ENCODE data around the gene RASL10B.

The RASL10B gene

DNA sequence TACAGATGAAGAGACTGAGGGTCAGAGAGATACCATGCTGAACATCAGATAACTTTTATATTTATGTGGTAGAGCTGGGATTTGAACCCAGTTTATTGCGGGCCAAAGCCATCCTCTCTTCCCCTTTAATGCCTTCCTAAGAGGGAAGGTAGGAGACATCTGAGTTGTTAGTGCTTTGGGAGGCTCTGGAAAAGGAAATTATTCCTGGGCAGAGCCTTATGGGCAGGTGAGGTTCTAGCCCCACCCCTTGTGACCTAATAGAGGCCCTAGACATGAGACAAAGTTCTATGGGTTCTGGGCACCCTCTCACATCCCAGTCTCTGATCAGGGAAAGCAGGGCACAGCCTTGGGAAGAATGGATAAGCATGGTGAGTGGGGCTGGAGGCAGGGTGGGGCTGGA, 29.1 kb downstream of the RASL10B start, which contains the start of gene C17orf50:
Gene C17orf50 (plus strand): TSS at position 301 of the 400 bp plus-strand sequence. CDS start 55 bp downstream, at position 356.
- in situ Hi-C loops (cut with HindIII; ENCODE audit: low sequenced_read_pairs): no loop called here
- no peak within 1 kb of the TSS for H3K4me3 ChIP-seq (ENCODE audit: low read depth, low read length)
- no peak for DNase-seq (ENCODE audit: low read depth, low spot score)
- TF ChIP-seq, protein P1, sequence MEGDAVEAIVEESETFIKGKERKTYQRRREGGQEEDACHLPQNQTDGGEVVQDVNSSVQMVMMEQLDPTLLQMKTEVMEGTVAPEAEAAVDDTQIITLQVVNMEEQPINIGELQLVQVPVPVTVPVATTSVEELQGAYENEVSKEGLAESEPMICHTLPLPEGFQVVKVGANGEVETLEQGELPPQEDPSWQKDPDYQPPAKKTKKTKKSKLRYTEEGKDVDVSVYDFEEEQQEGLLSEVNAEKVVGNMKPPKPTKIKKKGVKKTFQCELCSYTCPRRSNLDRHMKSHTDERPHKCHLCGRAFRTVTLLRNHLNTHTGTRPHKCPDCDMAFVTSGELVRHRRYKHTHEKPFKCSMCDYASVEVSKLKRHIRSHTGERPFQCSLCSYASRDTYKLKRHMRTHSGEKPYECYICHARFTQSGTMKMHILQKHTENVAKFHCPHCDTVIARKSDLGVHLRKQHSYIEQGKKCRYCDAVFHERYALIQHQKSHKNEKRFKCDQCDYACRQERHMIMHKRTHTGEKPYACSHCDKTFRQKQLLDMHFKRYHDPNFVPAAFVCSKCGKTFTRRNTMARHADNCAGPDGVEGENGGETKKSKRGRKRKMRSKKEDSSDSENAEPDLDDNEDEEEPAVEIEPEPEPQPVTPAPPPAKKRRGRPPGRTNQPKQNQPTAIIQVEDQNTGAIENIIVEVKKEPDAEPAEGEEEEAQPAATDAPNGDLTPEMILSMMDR (IDR thresholded peaks at IDR 0.05; ENCODE audit: low read depth, low read length): no peak

DNA sequence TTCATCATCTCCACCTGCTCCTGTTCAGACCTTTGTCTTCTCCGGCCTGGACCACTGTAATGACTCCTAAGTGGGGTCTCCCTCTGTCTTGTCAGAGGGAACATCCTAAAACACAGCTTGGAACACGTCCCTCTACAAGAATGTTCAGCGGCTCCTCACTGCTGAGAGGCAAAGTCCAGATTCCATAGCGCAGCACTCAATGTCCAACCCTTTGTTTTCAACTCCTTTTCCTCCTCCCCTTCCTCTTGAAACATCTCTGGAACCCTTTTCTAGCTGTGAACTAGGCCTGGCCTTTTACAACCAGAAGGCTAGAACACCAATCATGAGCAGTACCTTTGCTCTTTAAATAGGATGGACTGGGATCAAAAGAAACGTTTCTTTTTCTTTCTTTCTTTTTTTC, 30.2 kb downstream of the RASL10B start:
- TF ChIP-seq, protein P1 (IDR thresholded peaks at IDR 0.05; ENCODE audit: low read depth, low read length): no peak
- H3K4me3 ChIP-seq (ENCODE audit: low read depth, low read length): no peak overlapping the region
- in situ Hi-C loops (cut with HindIII; ENCODE audit: low sequenced_read_pairs): no loop called here
- DNase-seq (ENCODE audit: low read depth, low spot score): no peak

DNA sequence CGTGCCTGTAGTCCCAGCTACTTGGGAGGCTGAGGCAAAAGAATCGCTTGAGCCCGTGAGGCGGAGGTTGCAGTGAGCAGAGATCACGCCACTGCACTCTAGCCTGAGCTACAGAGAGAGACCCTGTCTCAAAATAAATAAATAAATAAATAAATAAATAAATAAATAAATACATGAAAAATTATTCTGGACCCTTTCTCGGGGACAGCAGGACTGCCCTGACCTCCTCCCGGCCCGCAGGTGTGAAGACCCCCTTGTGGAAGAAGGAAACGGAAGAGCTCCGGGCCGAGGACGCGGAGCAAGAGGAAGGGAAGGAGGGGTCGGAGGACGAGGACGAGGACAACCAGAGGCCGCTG, 32.3 kb downstream of the RASL10B start:
- no peak for DNase-seq (ENCODE audit: low read depth, low spot score)
- in situ Hi-C loops (cut with HindIII; ENCODE audit: low sequenced_read_pairs): no loop called here
- no peak overlapping the region for H3K4me3 ChIP-seq (ENCODE audit: low read depth, low read length)
- TF ChIP-seq, protein P1 (IDR thresholded peaks at IDR 0.05; ENCODE audit: low read depth, low read length): no peak

DNA sequence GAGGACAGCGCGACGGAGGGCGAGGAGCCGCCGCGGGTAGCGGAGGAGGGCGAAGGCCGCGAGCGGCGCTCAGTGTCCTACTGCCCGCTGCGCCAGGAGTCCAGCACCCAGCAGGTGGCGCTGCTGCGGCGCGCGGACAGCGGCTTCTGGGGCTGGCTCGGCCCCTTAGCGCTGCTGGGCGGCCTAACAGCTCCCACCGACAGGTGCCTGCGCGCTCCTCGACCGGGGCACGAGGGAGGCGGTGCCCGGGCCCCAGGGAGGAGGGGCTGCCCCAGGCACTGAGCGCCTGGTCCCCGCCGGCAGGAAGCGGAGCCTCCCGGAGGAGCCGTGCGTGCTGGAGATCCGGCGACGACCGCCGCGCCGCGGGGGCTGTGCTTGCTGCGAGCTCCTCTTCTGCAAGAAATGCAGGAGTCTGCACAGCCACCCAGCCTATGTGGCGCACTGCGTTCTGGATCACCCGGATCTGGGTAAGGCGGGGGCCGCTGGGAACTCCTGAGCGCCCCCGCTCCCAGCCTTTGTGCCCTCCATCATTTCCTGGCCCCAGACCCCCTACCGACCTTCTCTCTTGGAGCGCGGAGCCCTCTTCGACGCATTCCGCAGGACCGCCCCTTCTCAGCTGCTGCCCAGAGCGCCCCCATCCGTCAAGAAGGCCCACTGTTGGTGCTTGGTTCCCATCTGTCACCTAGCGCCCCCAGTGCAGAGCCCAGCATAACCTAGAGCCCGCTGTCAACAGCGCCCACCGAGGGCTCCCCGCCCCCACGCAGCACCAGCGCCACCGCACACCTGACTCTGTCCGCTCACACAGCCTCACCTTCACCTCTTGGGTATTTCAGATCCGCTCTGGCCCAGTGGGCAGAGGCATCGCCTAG, 32.9 kb downstream of the RASL10B start:
- in situ Hi-C loops (cut with HindIII; ENCODE audit: low sequenced_read_pairs): no loop called here
- H3K4me3 ChIP-seq (ENCODE audit: low read depth, low read length): peak overlapping the region; percentile 35
- TF ChIP-seq, protein P1 (IDR thresholded peaks at IDR 0.05; ENCODE audit: low read depth, low read length): peak; percentile 83
- DNase-seq (ENCODE audit: low read depth, low spot score): peak; percentile 80

DNA sequence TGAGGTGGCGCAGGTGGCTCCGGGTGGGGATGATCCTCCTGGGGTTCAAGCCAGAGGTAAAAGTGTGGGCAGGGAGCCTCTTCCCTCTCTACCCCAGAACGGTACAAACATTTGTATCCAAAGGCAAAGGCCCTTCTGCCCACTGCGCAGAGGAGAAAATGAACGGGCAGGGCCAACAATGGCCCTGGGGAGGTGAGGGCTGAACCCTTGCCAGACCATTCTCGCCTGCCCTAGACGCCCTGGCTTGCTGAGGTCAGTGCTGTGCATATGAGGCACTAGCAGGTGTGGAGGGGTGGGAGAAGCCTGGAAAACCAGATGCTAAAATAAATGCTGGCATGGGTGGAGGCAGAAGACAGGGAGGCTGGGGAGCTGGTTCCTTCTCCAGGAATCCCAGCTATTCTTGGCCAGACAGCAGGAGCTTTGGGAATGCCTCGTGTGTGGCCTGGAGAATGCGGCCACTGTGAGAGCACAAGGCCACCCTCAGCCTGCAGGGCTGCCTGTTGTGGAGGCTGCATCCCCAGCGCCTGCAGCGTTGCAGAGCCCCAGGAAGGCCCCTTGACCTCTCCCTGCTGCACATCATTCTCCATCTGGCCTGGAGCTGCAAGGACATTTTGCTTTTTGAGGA, 33.8 kb downstream of the RASL10B start:
- no peak overlapping the region for H3K4me3 ChIP-seq (ENCODE audit: low read depth, low read length)

DNA sequence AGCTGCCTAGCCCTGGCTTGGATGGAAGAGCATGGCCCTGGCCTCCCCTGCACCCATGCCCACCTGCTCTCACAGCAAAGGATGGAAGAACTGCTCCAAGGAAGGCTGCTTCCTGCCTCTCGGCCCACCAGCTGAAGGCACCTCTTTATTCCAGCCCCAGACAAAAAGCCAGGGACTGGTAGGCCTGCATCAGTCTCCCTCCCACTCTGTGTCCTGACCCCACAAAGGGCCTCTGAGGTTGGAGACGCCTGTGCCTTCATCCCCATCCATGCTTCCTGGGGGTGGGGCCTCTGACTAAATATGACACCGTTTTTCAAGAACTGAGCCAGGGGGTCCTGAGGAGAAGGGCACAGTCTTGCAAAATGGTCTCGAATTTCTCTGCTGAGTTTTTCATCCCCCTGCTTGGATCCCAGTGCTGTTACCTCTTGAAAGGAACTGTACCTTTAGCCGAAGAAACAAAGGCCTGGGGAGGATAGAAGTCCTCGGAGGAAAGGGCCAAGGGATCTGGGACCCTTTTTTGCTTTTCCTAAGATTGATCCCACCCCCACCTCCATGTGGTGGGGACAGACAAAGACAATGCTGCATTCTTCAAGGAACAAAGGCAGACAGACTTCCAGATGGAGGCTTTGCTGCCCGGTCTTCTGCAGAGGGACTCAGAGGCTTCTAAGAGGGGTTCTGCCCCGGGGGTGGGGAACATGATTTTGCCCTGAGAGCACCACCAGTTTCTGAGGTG, 34.5 kb downstream of the RASL10B start:
- no peak overlapping the region for H3K4me3 ChIP-seq (ENCODE audit: low read depth, low read length)
- in situ Hi-C loops (cut with HindIII; ENCODE audit: low sequenced_read_pairs): no loop called here
- TF ChIP-seq, protein P1 (IDR thresholded peaks at IDR 0.05; ENCODE audit: low read depth, low read length): no peak
- no peak for DNase-seq (ENCODE audit: low read depth, low spot score)

More for the DNA sequence above, 33.8 kb downstream of the RASL10B start:
- DNase-seq (ENCODE audit: low read depth, low spot score): no peak
- TF ChIP-seq, protein P1 (IDR thresholded peaks at IDR 0.05; ENCODE audit: low read depth, low read length): no peak
- in situ Hi-C loops (cut with HindIII; ENCODE audit: low sequenced_read_pairs): no loop called here

Data from astrocyte of the spinal cord (primary cell).